Fibroblast of gingiva (primary cell): Measurements from ENCODE around the gene KPNA3.
"Not testable (repeated sequence)": the region's sequence is repeated elsewhere in the genome, so short reads cannot be mapped to it uniquely, and the experiment has no call there.

ENCODE experiments used
- DNase-seq: peaks from one replicate; pipeline ENCODE4 v3.0.0-alpha.2; 2011; ENCODE audit warnings: low read depth

KPNA3 gene

DNA sequence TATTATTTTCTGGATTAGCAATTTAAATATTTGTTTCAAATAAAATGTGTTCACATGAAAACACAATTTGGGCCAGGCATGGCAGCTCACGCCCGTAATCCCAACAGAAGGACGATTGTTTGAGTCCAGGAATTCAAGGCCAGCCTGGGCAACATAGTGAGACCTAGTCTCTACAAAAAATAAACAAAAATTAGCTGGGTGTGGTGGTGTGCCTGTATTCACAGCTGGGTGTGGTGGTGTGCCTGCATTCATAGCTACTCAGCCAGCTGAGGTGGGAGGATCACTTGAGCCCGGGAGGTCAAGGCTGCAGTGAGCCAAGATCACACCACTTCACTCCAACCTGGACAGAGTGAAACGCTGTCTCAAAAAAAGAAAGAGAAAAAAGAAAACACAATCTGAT, 46.4 kb downstream of the KPNA3 start:
- no peak for DNase-seq

DNA sequence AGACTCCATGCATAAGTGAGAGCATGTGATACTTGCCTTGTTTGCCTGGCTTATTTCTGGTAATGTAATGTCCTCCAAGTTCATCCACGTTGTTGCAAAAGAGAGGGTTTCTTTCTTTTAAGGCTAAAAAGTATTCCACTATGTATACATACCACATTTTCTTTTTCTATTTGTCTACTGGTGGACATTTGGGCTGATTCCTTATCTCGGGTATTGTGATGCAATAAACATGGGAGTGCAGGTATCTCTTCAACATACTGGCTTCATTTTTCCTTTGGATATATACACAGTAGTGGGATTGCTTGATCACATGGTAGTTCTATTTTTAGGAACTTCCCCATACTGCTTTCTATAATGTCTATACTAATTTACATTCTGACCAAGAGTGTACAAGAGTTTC, 51.6 kb downstream of the KPNA3 start:
- no peak for DNase-seq

DNA sequence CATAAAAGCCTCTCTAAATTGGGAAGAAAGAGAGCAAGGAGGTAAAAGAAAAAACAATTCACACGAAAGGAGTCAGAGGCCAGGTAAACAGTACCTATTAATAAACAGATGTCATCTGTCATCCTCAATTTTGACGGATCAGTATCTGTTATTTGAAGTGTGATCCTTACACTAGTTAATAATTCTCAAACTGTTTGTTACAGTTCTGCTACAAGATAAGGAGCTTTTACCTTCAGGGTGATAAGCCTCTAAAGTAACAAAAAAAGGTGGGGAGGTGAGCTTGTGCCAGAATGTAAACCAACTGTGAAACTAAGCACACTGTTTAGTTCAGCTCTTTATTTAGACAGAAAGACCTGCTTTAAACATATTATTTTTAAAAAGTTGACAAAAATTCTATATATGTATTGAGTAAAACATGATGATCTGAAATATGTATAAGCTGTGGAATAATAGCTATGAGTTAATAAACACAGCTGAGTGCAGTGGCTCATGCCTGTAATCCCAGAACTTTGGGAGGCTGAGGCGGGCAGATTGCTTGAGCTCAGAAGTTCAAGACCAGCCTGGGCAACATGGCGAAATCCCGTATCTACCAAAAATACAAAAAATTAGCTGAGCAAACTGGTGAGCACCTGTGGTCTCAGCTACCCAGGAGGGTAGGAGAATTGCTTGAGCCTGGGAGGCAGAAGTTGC, 52.8 kb downstream of the KPNA3 start:
- DNase-seq, result no peak

DNA sequence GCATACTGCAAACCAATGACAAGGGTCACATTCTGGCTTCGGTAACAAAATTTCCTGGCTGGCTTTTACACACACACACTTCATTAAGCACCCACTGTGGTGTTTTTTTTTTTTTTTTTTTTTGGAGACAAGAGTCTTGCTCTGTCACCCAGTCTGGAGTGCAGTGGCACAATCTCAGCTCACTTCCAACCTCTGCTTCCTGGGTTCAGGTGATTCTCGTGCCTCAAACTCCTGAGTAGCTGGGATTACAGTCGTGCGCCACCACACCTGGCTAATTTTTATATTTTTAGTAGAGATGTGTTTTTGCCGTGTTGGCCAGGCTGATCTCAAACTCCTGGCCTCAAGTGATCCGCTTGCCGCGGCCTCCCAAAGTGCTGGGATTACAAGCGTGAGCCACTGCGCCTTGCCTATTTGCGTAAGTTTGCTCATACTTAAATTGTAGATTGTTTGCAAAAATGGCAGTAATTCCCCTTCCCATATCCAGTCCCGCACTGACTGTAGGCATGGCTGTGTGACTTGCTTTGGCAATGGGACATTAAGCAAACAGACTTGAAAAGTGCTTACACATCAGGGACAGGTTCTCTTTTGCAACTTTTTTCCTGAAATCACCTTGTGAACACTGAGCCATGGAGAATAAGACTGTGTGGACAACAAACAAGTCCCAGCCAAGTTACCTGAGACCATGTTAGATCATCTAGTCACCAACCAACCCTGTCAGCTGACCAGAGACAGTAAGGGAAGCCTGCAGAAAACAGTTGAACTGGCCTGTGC, 59.1 kb downstream of the KPNA3 start:
- DNase-seq, result no peak

DNA sequence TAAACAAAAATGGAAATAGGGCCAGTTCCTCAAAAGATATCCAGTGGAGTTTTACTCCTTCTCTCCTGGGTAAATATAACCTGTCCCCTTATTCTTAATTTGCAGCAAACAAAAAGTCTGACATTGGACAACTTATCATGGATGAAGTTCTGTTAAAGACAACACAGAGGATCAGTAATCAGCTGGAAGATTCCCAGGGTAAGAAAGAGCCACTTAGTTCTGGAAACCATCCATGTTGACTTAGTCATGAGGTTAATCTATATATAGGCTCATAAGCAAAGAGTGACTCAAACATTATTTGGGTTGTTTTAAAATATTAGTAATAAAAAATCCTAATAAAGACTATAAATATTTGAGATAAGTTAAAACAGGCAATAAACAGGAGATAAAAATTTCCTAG, 60.7 kb downstream of the KPNA3 start:
- DNase-seq, result peak; percentile 54

DNA sequence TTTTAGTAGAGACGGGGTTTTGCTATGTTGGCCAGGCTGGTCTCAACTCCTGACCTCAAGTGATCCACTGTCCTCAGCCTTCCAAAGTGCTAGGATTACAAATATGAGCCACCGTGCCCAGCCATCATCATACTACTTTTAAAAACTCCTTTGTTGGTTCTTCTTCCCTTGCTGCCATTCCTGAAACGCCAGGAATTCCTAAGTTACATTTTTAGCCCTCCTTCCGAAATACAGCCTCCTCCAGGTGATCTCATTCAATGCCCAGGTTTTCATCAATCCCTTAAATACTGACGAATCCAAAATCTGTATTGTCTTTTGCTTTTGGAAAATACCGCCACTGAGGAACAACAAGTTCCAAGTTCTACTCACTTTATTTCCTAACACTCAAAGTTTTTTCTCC, 75.9 kb downstream of the KPNA3 start:
- no peak for DNase-seq

DNA sequence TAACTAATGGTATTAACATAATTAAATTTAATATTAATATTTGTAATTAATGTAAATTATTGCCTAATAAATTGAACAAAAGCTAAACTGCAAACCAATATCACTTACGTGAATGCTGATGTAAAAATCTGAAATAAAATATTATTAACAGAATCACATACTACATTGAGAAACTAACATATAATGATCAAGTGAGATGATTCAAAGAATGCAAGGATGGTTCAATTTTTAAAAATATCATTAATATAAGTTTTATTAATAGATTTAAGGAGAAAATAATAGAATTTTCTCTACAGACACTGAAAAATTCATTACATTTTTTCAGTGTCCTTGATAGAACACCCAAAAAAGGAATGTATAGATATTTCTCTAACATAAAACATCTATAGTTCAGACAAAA, 77.7 kb downstream of the KPNA3 start:
- DNase-seq, result no peak

DNA sequence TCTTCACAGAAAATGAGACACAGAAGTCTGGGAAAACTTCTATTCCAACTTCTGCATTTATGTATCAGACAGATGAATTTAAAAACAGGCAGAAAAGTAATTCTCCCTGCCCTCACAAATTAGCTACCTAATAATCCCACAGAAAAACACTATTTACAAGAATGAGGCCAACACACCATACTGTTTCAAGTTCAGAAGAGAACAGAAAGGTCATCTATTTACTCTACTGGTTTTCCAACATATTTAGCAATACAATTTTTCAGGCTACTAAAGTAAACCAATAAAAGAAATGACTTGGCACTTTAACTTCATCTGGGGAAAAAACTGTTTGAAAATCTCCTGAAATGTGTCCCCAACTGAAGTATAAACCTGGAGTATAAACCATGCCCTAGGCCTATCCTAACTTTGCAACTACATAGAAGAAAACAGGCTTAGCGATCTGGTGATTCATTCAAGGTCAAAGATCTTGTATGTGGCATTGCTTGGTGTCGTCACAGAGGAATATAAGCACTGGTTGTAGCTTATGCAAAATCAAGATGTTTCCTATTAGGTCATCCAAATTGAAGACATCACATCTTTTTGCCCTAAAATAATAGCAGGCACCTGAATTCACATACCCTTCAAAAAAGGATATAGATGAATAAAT, 81.1 kb downstream of the KPNA3 start:
- DNase-seq, result peak; percentile 87

DNA sequence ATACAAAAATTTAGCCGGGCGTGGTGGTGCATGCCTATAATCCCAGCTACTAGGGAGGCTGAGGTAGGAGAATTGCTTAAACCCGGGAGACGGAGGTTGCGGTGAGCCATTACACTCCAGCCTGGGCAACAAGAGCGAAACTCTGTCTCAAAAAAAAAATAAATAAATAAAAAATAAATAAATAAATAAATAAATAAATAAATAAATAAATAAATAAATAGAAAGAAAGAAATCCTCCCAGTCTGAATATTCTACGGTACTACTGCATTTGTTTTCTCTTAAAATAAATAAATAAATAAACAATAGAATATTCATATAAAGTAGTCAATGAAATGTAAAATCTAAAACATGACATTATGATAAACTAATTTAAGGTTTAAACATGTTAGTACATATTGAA, 88.2 kb downstream of the KPNA3 start:
- DNase-seq, result not testable (repeated sequence)

DNA sequence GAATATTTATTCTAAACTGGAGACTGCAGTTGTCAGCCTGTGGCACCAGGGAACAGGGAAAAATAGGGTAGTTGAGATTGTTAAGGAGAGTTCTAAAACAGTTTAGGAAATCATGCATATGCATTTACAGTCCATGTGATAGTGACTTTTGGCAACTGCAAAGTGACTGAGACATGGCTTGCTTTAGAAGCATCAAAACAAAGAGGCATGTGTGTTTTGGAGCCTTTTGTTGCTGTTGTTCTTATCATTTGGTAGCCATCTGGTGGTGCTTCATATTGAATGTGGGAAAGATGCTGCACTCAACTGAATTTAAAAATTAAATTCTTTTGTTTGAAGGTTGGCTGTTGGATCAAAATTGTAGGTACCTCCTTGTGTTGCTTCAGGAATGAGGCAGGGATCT, 91.0 kb downstream of the KPNA3 start:
- no peak for DNase-seq

DNA sequence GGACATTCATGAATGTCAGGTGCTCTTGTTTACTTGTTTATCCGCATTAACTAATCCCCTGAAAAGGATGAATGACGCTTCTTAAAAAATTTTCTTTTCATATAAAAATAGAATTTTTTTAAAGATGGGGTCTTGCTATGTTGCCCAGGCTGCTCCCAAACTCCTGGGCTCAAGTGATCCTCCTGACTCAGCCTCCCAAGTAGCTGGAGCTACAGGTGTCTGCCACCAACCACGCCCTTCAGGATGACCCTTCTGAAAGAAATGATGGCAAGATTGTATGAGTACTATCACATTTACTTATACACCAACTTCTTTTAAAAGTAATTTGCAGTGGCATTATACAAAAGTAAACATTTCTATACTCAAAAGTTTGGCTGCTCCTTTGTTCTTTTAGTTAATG, 95.0 kb downstream of the KPNA3 start:
- DNase-seq, result no peak

DNA sequence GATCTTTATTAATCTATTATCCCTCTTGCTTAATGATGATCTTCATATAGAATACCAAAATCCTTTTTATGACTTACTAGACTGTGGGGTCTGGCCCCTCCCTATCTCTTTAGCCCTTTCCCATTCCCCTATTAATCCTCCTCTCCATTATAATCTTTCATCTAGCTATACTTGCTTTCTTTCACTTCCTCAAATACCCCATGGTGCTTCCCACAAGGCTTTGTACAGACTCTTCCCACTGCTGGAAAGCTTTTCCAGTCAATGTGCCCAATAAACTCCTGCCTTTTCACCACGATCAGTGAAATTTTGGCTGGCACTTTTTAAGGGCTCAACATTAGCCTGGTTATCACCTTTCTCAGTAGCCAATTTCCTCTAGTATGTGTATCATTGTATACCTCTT, 98.0 kb downstream of the KPNA3 start:
- DNase-seq, result no peak

DNA sequence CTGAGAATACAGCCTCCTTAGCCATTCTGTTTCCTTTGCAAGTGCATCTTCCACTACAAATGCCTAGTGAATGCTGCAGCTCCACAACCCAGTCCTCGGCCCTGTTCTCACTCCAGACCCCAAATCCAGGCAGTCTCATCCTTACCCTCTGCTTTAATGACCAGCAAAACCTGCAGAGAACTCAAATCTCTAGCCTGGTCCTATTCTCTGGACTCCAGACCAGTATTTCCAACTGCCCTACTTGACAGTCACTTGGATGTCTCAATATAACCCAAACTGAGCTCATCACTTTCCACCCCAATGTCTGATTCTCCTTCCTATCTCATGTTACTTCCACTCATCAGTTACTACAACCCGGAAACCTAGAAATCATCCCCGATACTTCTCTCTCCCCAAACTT, 98.6 kb downstream of the KPNA3 start:
- DNase-seq, result no peak

DNA sequence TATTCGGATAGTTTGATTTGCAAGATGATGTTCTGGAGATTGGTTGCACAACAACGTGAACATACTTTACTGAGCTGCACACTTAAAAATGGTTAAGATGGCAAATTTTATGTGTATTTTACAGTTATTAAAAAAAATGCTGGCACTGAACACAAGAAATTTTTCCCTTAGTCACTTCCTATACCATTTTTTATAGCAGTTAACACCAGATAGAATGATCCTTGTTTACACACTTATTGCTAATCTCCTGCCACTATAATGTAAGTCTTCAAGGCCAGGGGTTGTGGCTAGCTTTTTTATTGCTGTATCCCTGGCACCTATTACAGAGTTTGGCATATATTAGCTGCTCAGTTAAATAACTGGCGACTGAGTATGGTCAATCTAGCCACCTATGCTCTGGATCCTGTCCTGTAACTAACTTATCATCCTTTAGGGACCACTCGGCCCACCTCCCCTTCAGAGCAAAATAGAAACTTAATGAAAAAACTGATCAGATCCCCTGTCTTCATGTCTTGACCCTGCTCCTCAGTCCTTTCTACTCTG, 99.2 kb downstream of the KPNA3 start:
- DNase-seq, result peak; percentile 5

DNA sequence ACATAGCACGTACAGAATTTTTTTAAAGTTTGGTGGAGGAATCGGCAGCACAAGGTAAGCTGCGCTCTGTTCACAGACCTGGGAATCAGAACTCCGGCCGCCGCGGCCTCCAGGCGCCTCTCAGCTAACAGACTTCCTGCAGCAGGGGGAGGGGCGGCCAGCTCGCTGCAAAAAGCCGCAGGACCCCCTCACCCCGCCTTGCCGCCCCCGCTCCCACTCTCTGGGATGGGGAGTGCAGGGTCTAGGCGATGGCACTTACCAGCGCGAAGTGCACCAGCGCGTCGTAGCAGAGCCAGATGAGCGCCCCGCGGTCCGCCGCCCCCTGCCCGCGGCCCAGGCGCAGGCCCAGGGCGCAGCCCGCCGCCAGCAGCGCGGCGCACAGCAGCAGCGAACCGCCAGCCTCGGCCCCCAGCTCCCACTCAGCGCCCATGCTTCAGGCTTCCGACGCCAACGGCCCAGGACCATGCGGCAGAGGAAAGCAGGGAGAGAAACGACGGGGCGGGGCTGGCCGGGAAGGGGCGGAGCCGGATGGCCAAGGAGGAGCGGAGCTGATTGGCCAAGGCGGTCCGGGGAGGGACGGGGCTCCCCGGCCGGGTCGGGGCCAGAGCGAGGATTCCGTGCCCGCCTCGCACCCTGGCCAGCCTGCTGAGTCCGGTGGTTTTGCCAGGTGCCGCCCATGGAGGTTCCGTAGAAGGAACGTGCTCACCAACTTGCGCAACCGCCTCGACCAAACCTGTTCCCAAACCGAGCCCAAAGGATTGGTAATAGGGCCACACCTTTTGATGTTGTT, 101.3 kb downstream of the KPNA3 start, which contains the start of gene EBPL:
TSS of gene EBPL (minus strand) at position 492 of the 790 bp plus-strand sequence. CDS start at position 430, 62 bp downstream.
- DNase-seq, result peak; percentile 87

DNA sequence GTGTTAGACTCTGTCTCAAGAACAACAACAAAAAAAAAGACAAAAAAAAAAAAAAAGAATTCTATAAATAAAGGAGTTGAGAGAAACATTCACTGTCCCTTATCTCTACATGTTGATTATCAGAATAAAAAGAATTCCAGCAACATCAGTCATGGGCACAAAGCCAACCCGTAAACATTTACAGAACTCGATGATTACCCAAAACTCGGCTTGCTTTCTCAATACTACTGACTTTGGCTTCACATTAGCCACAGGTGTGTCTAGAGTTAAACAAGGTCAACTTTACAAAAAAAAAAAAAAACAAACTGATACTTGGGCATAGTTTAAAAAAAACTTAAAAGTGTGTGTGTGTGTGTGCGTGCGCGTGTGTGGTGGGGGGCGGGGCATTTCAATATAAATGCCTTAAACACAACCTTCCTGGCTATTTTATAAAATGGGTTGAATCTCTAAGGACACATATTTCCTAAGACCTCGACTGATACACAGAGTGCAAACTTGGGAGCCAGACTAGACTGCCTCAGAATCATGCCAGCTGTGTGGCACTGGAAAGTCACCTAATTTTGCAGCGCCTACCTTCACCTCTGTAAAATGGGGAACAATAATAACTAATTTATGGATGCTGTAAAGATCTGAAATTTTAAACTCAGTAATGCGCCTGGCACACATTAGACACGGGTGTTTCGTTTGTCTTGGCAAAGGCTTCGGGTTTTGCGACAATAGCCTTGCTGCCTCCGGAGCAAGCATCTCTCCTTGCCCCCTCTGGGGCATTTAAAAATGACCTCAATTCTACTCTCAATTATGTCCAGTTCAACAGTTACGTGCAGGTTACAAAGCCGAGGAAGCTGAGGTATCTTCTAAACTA, 102.1 kb downstream of the KPNA3 start:
- peak; percentile 29 for DNase-seq

DNA sequence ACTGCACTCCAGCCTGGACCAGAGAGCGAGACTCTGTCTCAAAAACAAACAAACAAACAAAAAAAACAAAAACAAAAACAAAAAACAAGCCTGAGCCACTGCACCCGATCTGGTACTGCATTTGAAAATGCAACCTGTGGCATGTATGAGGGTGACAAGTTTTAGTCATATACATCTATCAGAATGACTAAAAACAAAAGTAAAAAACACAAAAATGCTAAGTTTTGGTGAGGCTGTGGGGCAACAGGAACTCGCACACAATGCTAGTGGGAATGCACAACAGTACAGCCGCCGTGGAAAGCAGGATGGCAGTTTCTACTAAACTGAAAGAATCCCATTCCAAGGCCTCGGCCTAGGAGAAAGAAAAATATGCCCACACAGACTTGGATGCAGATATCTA, 109.0 kb downstream of the KPNA3 start:
- no peak for DNase-seq

DNA sequence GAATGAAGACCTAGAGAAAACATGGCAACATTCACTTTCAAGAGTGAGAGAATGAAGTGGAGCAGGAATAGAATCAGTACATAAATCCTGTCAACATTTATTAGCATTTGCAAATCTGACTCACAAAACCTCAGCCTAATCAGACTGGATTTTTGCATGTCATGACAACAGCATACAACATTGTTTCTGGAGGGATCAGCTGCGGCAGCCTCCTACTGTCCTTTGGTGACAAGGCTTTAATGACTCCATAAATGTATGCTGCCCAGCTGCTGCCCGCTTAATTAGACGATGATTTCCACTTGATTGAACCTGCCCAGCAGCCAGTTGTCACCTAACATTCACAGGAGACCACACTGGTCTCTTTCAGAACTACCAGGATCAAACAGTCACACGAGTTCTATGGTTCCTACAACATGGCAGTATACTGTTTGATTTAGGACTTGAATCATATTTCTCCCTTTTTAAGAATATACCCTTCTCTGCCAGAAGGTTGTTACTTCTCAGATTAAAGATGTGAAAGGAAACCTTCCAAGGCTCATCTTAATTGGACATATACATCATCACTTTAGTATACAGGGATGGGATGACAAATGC, 110.5 kb downstream of the KPNA3 start:
- DNase-seq, result no peak

DNA sequence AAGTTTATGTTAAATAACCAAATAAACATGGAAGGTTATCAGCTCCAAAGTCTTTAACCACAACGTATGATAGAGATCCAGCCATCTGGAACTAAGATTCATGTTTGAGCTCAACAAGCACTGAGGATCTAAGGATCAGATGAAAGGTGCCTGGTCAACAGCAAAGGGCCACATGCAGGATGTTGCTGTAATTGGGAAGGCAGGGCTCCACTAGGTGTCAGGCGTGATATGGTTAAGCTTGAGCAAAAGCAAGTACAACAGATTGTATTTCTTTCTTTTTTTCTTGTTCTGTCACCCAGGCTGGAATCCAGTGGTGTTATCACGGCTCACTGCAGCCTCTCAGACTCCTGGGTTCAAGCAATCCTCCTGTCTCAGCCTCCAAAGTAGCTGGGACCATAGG, 113.2 kb downstream of the KPNA3 start:
- no peak for DNase-seq

DNA sequence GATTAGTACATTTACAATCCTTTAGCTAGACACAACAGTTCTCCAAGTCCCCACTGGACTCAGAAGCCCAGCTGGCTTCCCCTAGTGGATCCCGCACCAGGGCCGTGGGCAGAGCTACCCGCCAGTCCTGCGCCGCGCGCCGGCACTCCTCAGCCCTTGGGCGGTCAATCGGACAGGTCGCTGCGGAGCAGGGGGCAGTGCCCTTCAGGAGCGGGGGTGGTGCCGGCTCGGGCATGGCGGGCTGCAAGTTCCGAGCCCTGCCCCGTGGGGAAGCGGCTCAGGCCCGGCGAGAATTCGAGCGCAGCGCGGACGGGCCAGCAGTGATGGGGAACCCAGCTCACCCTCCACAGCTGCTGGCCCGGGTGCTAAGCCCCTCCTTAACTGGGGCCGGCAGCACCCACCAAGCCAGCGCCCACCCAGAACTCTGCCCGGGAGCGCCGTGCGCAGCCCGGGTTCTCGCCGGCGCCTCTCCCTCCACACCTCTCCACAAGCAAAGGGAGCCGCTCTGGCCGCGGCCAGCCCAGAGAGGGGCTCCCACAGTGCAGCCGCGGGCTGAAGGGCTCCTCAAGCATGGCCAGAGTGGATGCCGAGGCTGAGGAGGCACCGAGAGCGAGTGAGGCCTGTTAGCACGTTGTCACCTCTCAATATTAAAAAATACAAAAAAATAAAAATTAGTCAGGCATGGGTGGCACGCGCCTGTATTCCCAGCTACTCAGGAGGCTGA, 114.1 kb downstream of the KPNA3 start:
- DNase-seq, result no peak
